Stimulated activated CD8-positive, alpha-beta memory T cell treated with anti-CD3 and anti-CD28 coated beads, Interleukin-12 subunit alpha, Interleukin-12 subunit beta, amount 100 ng/mL, for 24 hours (primary cell): ENCODE results near the gene EHD2.
"Not testable (repeated sequence)": the region's sequence is repeated elsewhere in the genome, so short reads cannot be mapped to it uniquely, and the experiment has no call there.

Experiments used
- DNase-seq: peaks from one replicate; pipeline ENCODE4 v3.0.0-alpha.2; 2020; ENCODE audit errors: extremely low read depth

Gene EHD2, protein sequence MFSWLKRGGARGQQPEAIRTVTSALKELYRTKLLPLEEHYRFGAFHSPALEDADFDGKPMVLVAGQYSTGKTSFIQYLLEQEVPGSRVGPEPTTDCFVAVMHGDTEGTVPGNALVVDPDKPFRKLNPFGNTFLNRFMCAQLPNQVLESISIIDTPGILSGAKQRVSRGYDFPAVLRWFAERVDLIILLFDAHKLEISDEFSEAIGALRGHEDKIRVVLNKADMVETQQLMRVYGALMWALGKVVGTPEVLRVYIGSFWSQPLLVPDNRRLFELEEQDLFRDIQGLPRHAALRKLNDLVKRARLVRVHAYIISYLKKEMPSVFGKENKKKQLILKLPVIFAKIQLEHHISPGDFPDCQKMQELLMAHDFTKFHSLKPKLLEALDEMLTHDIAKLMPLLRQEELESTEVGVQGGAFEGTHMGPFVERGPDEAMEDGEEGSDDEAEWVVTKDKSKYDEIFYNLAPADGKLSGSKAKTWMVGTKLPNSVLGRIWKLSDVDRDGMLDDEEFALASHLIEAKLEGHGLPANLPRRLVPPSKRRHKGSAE

DNA sequence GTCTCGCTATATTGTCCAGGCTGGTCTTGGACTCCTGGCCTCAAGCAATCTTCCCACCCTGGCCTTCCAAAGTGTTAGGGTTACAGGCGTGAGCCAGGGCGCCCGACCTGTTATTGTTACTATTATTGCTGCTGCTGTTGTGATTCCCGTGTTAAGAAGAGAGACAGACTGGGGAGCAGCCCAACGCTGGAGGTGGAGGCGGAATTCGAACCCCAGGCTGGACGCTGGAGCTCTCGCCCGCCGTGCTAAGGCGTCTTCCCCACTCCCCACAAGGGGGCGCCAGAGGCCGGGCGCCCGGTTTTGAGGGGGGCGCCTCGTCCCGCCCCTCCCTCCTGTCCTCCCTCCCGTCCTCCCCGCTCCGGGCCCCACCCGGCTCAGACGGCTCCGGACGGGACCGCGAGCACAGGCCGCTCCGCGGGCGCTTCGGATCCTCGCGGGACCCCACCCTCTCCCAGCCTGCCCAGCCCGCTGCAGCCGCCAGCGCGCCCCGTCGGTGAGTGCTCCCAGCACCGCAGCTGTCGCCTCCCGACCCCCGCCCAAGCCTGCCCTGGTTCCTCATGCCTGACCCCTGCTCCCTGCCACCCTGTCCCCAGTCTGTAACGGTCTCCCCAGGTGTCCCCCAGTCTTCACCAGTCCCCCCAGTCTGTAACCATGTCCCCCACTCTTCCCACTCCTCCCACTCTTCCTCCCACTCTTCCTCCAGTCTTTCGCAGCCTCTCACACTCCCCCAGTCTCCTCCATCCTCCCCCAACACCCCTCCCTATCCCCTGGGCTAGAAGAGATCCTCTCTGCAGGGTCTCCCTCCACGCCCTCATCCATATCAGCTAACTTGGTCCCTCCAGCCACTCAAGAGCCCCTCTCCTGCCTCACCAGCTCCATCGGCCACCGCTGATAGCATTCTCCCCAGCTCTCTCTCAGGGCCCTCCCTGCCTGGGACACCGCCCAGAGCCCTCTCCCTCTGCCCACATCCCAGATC, at the start of gene EHD2:
TSS of gene EHD2 (plus strand) at position 377 of the 976 bp plus-strand sequence. CDS start 3,191 bp downstream, outside the sequence.
- no peak for DNase-seq

DNA sequence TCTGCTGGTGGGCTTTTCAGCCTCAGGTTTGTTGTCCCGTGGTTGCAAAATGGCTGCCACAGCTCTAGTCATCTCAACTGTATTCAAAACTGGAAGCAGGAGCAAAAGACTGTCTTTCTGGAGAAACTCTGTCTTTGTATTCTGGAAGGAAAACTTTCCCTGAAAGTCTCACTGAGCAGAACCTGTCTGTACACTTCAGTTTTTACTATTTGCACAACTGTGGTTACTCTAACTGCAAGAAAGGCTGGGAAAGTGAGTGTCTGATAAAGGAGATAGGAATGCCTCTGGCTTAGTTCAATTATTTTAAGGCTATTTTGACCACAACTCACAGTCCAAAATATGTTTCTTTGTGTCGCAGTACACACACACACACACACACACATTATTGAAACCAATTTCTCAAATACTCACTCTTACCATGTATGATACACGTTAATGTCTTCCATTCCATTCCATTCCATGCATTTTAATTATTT, 49.7 kb upstream of the EHD2 start:
- DNase-seq: no peak

DNA sequence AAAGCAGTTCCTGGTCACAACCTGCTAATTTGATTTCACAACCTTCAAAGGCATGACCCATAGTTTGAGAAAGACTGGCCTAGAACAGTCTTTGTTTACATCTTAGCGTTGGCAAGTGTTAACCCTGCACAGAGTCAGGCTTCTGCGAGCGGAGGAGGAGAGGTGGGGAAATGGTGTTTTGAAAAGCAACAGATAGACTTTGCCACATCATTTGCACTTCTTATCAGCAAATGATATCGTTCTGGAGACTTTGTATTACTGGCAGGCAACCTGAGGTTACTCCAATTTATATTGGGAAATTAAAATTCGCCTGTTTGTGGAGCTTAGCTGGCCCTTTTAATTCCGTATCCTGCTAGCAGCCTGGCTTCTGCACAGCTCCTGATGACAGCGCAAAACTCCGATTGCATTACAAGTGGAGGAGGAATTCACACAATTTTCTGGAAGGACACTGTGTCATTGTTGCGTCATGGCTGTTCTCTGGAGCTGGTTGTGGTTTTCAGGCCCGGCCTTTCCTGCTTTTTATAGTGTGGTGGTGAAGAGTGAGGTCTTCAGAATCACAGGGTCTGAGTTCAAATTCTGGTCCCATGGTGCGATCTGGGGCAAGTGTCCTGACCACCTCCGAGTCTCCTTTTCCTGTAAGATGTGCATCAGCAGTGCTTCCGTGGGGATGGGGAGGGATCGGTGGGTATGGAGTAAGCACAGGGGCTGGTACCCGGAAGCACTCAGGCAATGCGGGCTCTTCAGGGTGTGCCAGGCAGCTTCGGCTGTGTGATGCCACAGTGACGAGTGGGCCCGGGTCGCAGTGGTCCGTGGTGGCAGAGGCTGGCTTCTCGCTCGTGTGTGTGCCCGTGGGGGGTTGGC, 49.1 kb upstream of the EHD2 start:
- DNase-seq: no peak

DNA sequence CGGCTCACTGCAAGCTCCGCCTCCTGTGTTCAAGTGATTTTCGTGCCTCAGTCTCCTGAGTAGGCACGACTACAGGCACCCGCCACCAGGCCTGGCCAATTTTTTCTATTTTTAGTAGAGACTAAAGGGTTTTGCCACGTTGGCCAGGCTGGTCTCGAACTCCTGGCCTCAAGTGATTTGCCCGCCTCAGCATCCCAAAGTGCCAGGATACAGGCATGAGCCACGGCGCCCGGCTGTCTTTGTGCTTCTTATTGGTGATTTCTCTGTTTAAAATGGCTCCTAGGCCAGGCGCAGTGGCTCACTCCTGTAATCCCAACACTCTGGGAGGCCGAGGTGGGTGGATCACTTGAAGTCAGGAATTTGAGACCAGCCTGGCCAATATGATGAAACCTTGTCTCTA, 44.7 kb upstream of the EHD2 start:
- DNase-seq: not testable (repeated sequence)

DNA sequence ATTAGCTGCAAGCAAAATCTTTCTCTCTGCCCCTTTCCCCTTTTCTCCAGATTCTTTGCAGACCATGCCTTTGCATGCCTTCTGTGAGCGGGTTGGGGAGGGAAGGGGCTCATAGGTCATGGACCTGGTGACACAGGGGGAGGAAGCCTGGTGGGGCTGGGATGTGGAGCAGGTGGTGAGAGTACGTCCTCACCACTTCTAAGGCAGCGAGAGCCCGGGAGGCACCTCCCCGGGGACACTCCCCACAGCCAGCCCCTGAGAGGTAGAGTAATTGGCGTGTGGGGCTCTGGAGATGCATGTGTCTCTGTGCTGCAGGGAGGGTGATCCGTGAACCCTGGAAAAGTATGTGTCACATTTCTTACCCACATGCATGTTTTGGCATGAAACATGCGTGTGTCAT, 42.5 kb upstream of the EHD2 start:
- no peak for DNase-seq

DNA sequence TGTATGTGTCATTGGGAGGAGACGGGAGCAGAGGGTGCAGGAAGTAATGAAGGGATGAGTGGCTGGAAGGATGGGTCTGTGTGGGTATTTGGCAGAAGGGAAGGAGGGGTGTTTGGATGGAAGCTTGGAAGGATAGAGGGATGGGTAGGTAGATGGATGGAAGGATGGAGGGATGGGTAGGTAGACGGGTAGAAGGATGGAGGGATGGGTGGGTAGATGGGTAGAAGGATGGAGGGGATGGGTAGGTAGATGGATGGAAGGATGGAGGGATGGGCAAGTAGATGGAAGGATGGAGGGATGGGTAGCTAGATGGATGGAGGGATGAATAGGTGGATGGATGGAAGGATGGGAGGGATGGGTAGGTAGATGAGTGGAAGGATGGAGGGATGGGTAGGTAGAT, 41.7 kb upstream of the EHD2 start:
- DNase-seq: no peak

DNA sequence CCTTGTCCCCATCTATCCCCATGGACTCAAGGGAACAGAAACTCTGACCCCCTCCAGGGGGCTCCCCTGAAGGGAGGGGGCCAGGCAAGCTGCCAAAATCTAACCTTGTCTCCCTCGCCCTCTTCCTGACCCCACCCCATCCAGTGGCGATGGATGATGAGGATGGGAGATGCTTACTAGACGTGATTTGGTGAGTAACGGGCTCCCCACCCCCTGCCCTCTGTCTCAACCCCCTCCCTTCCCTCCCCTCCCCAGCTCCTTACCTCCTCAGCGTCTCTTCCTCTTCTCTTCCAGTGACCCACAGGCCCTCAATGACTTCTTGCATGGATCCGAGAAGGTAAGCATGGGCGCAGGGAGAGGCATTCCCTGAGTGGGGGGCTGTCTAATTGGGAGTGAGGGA, 39.8 kb upstream of the EHD2 start:
- no peak for DNase-seq

DNA sequence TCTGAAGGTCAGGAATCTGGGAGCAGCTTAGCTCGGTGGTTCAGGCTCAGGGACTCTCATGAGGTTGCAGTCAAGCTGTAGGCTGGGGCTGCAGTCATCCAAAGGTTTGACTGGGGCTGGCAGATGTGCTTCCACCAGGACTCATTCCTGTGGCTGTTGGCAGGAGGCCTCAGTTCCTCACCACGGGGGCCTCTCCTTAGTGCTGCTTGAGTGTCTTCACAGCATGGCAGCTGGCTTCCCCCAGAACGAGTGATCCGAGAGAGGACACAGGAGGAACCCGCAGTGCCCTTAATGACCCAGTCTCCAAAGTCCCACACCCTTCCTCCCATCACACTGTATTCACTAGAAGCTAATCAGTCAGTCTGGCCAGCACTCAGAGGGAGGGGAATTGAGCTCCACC, 38.7 kb upstream of the EHD2 start:
- DNase-seq: no peak

DNA sequence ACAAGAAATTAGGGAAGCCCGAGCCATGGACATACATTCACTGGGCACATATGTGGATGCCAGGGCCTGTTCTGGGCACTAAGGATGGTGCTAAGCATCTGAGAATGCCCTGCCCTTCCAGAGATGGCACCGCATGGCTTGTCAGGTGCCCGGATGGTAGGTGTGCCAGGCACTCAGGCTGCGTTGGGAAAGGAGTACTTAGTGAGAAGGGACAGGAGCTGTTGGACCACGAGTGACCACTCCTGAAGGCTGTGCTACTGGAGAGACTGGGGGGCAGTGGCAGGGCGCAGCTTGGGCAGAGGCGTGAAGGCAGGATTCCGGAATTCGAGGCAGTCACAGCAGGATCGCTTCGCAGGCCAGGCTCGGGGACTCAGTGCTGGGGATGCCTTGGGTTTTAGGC, 38.0 kb upstream of the EHD2 start:
- DNase-seq: no peak

DNA sequence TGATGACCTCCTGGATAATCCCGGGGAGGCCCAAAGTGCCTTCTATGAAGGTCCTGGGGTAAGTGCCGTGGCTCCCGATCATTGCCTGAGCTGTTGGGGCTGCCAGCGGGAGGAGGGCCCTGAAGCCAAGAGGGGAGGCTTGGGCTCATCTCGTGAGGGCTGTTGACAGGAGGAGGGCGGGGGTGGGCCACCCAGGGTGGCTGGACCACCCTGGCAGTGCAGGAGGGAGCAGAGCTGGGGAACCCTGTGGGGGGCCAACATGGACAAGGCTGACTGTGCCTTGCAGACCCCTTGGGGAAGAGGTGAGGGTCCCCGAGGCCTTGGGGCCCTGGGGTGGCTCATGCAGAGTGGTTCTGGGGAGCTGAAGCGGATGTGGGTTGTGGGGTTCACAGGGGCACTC, 37.4 kb upstream of the EHD2 start:
- no peak for DNase-seq

DNA sequence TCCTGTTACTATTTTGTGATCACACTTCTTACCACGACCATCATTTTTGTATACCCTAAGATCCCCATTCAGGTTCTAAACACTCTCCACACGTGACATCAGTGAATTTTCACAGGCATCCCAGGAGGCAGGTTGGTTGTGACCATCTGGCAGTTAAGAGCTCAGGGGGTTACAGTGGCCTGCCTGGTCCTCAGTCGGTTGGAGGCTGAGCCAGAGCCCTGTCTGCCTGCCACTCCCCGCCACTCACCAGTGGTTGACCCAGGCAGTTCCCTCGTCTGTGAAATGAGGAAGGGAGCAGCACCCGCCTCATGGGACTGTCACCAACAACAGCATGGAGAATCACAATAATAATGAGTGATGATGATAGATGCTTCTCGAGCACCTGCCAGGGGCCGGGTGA, 36.4 kb upstream of the EHD2 start:
- DNase-seq: no peak

DNA sequence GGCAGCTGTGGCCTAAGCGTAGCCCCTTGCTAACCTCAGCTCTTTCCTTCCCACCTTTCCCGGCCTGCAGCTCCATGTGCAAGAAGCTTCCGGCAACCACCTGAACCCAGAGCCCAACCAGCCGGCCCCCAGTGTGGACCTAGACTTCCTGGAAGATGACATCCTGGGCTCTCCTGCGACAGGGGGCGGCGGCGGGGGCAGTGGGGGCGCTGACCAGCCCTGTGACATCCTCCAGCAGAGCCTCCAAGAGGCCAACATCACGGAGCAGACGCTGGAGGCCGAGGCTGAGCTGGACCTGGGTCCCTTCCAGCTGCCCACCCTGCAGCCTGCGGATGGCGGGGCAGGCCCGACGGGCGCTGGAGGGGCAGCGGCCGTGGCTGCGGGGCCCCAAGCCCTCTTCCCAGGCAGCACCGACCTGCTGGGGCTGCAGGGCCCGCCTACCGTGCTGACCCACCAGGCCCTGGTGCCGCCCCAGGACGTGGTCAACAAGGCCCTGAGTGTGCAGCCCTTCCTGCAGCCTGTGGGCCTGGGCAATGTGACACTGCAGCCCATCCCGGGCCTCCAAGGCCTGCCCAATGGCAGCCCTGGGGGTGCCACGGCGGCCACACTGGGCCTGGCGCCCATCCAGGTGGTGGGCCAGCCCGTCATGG, 33.8 kb upstream of the EHD2 start:
- DNase-seq: no peak

DNA sequence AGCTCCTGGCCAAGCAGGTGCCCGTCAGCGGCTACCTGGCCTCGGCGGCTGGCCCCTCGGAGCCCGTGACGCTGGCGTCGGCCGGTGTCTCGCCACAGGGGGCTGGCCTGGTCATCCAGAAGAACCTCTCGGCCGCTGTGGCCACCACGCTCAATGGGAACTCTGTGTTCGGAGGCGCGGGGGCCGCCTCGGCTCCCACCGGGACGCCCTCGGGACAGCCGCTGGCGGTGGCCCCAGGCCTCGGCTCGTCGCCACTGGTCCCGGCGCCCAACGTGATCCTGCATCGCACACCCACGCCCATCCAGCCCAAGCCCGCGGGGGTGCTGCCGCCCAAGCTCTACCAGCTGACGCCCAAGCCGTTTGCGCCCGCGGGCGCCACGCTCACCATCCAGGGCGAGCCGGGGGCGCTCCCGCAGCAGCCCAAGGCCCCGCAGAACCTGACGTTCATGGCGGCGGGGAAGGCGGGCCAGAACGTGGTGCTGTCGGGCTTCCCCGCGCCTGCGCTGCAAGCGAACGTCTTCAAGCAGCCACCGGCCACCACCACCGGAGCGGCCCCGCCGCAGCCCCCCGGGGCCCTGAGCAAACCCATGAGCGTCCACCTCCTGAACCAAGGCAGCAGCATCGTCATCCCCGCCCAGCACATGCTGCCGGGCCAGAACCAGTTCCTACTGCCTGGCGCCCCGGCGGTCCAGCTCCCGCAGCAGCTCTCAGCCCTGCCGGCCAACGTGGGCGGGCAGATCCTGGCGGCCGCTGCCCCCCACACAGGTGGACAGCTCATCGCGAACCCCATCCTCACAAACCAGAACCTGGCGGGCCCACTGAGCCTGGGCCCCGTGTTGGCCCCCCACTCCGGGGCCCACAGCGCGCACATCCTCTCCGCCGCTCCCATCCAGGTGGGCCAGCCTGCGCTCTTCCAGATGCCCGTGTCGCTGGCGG, 33.0 kb upstream of the EHD2 start:
- no peak for DNase-seq

DNA sequence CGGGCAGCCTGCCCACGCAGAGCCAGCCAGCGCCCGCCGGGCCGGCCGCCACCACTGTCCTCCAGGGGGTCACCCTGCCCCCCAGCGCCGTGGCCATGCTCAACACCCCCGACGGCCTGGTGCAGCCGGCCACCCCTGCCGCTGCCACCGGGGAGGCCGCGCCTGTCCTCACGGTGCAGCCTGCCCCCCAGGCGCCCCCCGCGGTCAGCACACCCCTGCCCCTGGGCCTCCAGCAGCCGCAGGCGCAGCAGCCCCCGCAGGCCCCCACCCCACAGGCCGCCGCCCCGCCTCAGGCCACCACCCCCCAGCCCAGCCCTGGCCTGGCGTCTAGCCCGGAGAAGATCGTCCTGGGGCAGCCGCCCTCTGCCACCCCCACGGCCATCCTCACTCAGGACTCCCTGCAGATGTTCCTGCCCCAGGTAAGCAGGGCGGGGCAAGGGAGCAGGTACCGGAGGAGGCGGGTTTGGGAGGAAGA, 32.3 kb upstream of the EHD2 start:
- no peak for DNase-seq

DNA sequence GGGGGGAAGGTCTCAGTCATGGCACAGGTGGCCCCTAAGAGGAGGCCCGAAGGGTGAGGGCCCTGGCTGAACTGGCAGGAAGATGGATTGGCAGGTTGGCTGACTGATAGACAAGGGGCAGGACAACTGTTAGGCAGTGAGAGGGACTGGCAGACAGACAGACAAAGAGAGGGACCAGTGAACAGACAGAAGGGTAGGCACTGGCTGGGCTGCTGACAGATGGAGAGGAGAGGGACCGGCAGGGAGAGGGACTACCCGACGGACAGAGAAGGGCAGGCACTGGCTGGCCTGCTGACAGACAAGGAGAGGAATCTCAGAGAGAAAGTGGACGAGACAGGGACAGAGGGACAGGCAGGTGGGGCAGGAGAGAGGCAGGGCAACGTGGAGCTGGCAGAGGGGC, 31.8 kb upstream of the EHD2 start:
- DNase-seq: no peak

DNA sequence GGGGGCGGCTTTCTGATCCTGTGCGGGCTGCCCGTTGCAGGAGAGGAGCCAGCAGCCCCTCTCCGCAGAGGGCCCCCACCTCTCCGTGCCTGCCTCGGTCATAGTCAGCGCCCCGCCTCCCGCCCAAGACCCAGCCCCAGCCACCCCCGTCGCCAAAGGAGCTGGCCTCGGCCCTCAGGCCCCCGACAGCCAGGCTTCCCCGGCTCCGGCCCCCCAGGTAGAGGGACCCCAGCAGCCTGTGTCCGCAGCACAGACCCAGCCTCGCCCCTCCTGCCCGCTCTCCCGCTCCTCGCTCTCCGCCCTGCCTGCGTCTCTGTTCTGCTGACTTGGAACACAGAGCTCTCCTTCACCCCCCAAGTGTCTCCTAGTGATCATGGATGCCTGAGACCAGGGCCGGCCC, 31.3 kb upstream of the EHD2 start:
- DNase-seq: no peak

DNA sequence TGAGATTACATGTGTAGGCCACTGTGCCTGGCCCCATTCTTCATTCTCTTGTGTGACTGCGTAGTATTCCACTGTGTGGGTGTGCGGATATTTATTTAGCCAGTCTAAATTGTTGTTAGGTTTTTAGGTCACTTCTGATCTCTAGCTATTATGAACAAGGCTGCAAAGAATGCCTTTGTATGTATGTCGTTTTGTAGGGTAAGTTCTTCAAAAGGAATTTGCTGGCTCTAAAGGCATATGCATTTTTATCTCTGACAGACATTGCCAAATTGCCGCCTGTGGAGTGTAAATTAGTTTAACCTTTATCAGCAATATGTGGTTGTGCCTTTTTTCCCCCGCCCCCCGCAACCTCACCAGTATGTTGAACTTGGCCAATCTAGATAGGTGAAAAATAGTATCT, 30.3 kb upstream of the EHD2 start:
- no peak for DNase-seq

DNA sequence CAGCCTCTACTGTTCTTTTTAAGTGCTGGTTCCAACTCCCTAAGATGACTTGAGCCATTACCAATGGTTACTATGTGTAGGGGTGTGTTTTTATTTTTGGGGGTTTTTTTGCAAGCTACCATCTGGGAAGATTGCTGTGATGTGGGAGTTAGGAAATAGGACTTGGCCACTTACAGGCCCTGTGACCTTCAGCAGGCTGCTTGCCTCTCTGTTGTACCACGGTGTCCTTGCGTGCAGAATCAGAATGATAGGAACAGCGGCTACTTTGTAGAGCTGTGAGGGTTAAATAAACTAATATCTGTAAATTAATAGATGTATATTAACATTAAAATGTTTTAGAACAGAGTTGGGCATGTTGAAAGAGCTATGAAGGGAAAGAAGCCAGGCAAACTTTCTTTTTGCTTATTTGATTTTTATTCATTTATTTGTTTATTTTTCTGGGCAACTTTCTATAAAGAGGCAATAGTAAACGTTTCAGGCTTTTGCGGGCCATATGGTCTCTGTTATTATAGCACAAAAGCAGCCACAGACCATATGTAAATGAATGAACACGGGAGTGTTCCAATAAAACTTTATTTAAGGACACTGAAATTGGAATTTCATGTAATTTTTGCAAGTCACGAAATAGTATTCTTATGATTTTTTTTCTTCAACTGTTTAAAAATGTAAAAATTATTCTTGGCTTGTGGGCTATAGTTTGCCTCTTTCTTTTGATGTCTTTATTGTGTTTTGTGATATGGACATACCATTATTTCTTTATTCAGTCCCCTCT, 26.4 kb upstream of the EHD2 start:
- no peak for DNase-seq

DNA sequence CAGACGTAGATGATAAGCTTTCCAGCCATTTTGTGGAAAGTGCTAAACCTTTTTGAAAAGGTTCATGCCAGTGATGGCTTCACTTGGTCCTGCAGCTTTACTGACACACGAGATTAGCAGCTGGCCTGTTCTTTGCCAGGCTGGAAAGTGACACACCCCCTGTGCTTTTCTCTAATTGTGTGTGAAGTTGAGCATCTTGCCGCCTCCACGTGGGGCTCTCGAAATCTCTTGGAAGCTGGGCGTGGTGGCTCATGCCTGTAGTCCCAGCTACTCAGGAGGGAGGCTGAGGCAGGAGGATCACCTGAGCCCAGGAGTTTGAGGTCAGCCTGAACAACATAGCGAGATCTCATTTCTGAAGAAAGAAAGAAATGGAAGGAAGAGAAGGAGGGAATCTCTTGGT, 25.3 kb upstream of the EHD2 start:
- no peak for DNase-seq
